Ascending aorta (tissue), 2 donors: ENCODE measurements around the gene PHF5A. TPM values are rescaled to one million over a fixed set of nuclear protein-coding genes. Genes with fewer than 3 reads are reported as not detected.

Source experiments
- DNase-seq, 2 donors: peaks; one replicate each; pipeline ENCODE4 v3.0.0-alpha.2; 2019; ENCODE audit warnings: low spot score in 2 of 2
- H3K27ac ChIP-seq, 2 donors: fragments of 200-600 bp; sonication (generic); one replicate each; pipeline ENCODE4 v1.5.1; 2016 to 2017; ENCODE audit warnings: mild to moderate bottlenecking in 1 of 2
- H3K27me3 ChIP-seq: fragments of 200-600 bp; sonication (generic); one replicate; pipeline ENCODE4 v1.5.1; 2017
- H3K36me3 ChIP-seq, 2 donors: fragments of 200-600 bp; sonication (generic); one replicate each; pipeline ENCODE4 v1.5.1; 2016
- H3K4me1 ChIP-seq, 2 donors: fragments of 200-600 bp; sonication (generic); one replicate each; pipeline ENCODE4 v1.5.1; 2016 to 2017; ENCODE audit warnings: mild to moderate bottlenecking in 1 of 2
- H3K4me3 ChIP-seq, 2 donors: fragments of 200-600 bp; sonication (generic); one replicate each; pipeline ENCODE4 v1.5.1; 2016 to 2017; ENCODE audit warnings: mild to moderate bottlenecking in 1 of 2
- H3K9me3 ChIP-seq, 2 donors: fragments of 200-600 bp; sonication (generic); one replicate each; pipeline ENCODE4 v1.5.1; 2016
- intact Hi-C: fragments of 100-400 bp; cut with DNase I; formaldehyde crosslinking; loops from one replicate; pipeline ENCODE4 v1.15.1; 2023
- total RNA-seq: library from RNA; depleted of rRNA; stranded (reverse); fragments of >200 nt; gene quantifications from one replicate; pipeline ENCODE4 v1.1.0, GENCODE V29; 2016
- TF ChIP-seq, protein P1 (sequence below), 3 experiments: fragments of 200-600 bp in 2 of 3; fragments of 450-650 bp in 1 of 3; sonication (generic) in 2 of 3; IDR thresholded peaks; one replicate each; pipeline ENCODE4 v1.5.1; 2016 to 2019; ENCODE audit warnings: antibody characterized with exemption in 3 of 3, mild to moderate bottlenecking in 1 of 3, moderate library complexity in 1 of 3

PHF5A gene
- total RNA-seq, 1 donor from 2014 or later: 4.8 TPM

DNA sequence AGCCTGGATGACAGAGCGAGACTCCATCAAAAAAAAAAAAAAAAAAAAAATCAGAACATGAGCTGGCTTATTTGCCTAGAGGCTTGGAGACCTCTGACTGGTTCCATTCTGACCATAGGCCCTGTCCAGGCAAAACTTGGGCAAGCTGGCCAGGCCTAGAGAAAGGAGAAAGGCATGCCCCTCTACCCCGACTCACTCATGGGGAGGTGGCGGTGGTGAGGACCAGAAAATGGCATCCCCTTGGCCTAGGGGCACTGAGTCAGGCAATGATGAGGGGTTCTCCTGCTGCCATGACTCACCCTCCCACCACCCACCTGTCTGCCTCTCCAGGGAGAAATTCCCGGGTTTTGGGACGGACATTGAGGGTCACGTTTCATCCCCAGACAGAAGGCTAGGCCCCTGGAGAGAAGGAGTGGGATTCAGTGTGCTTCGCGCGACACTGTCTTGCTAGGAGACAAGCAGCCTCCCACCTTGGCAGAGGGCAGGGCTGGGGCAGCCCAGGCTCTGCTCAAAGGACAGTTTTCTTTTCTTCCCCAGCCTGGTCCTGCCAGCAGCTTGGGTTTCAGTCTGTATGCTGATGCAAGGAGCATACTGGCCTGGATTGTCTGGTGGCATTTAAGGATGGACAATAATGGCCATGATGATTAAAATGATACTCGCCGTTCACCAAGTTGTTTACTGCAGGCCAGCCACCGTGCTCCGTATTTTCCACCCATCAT, 39.1 kb downstream of the PHF5A start:
- Histone ChIP-seq H3K36me3 (peaks cover 36 to 59% of the 10 kb centered on the region in 2 donors), H3K9me3 (no peaks in the 10 kb centered on the region), H3K4me1 (peaks cover 0 to 5% of the 10 kb centered on the region in 2 donors), H3K27ac (peak overlapping the region in 1 of 2 donors; percentile 2), H3K27me3 (no peaks in the 10 kb centered on the region), H3K4me3 (no peak overlapping the region)
- intact Hi-C loops: loop anchor here (2.0 kb wide), 1 partner anchor 69 kb away; no protein-coding TSS in a partner anchor
- DNase-seq: no peak
- TF ChIP-seq, protein P1, sequence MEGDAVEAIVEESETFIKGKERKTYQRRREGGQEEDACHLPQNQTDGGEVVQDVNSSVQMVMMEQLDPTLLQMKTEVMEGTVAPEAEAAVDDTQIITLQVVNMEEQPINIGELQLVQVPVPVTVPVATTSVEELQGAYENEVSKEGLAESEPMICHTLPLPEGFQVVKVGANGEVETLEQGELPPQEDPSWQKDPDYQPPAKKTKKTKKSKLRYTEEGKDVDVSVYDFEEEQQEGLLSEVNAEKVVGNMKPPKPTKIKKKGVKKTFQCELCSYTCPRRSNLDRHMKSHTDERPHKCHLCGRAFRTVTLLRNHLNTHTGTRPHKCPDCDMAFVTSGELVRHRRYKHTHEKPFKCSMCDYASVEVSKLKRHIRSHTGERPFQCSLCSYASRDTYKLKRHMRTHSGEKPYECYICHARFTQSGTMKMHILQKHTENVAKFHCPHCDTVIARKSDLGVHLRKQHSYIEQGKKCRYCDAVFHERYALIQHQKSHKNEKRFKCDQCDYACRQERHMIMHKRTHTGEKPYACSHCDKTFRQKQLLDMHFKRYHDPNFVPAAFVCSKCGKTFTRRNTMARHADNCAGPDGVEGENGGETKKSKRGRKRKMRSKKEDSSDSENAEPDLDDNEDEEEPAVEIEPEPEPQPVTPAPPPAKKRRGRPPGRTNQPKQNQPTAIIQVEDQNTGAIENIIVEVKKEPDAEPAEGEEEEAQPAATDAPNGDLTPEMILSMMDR (IDR thresholded peaks at IDR 0.05): no peak

DNA sequence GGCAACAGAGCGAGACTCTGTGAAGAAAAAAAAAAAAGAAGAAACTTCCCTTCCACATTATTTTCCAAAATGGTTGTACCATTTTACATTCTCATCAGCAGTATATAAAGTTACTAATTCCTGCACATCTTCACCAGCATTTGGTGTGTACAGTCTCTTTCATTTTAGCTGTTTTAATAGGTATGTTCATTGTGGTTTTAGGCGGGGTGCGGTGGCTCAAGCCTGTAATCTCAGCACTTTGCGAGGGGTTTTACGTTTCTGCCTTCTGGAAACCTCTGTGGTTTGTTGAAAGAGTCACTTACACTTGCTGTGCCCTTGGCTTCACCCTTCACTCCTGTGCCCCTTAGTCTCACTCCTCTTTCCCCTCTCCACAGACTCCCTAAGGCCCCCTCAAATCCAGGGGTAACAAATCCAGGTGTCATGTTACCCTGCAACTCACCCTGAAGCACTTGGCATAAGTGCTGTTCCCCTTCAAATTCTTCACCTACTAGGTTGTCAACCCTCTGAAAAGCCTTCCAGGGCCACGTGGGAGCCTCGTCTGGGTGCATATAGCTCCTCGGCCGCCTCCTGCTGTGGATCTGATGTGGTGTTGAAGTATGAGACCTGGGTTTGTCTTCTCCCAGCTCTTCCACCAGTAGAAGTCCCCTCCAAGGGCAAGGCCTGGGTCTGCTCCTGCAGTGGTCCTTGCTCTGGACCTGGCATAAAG, 42.7 kb downstream of the PHF5A start:
- no peaks in the 10 kb centered on the region for H3K27me3 ChIP-seq
- peaks cover 17 to 44% of the 10 kb centered on the region in 2 donors for H3K36me3 ChIP-seq
- H3K4me3 ChIP-seq: no peak overlapping the region
- H3K4me1 ChIP-seq: no peaks in the 10 kb centered on the region
- no peaks in the 10 kb centered on the region for H3K9me3 ChIP-seq
- H3K27ac ChIP-seq: no peak overlapping the region
- intact Hi-C loops: no loop called here
- TF ChIP-seq, protein P1 (IDR thresholded peaks at IDR 0.05): no peak
- no peak for DNase-seq

DNA sequence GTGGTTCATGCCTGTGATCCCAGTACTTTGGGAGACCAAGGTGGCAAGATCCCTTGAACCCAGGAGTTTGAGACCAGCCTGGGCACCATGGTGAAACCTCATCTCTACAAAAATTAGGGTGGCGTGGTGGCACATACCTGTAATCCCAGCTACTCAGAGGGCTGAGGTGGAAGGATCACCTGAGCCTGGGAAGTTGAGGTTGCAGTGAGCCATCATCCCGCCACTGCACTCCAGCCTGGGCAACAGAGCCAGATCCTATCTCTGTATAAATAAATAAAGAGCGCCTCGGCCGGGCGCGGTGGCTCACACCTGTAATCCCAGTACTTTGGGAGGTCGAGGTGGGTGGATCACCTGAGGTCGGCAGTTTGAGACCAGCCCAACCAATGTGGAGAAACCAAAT, 49.8 kb downstream of the PHF5A start:
- H3K27me3 ChIP-seq: no peaks in the 10 kb centered on the region
- peaks cover 6 to 7% of the 10 kb centered on the region in 2 donors for H3K36me3 ChIP-seq
- intact Hi-C loops: loop anchor here (1.0 to 2.0 kb wide), 3 partner anchors 14 to 50 kb away; partner anchors contain the start of genes ACO2 and PHF5A
- no peaks in the 10 kb centered on the region for H3K9me3 ChIP-seq
- peak overlapping the region; percentile 96 to 99 for H3K27ac ChIP-seq
- peaks cover 6 to 29% of the 10 kb centered on the region in 2 donors for H3K4me1 ChIP-seq
- DNase-seq: no peak
- no peak overlapping the region for H3K4me3 ChIP-seq
- TF ChIP-seq, protein P1 (IDR thresholded peaks at IDR 0.05): no peak

DNA sequence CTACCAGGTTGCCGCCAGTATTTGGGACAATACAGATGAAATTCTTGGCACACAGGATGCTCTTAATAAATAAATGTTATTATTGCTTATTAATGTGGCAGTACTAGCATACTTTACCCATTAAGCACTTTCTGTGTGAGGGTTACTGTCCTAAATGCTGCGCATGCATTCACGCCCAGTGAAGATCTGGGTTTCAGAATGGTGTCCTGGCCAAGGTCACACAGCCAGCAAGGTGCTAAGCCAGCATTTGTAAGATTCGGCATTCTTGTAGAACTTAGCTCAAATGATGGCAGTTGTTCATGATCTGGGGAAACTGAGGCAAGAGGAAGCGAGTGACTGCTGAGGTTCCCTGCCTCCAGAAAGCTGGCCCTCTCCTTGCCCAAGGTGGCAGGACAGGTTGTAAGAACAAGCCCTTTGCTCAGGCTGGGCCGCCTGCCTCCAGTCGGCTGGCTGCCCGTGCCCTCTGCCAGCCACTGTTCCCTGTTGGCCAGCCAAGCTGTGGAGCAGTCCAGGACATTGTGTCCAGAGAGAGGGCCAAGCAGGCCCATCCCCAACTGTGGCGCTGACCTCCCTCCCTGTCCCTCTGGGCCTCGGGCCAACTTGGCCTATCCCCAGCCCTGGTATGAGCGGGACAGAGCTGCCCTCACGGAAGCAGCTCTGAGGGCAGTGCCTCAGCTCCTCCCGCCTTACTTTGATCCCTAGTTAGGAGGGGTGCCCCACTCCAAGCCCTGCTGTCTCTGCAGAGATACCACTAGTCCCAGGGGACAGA, 50.7 kb downstream of the PHF5A start:
- peak overlapping the region; percentile 25 to 32 for H3K4me3 ChIP-seq
- H3K4me1 ChIP-seq: peaks cover 8 to 34% of the 10 kb centered on the region in 2 donors
- H3K9me3 ChIP-seq: no peaks in the 10 kb centered on the region
- TF ChIP-seq, protein P1 (IDR thresholded peaks at IDR 0.05): peak in 1 of 3 experiments; percentile 6
- peak overlapping the region; percentile 96 to 99 for H3K27ac ChIP-seq
- no peaks in the 10 kb centered on the region for H3K27me3 ChIP-seq
- intact Hi-C loops: loop anchor here (1.0 to 2.0 kb wide), 3 partner anchors 14 to 51 kb away; partner anchors contain the start of genes ACO2 and PHF5A
- H3K36me3 ChIP-seq: no peaks in the 10 kb centered on the region
- peak; percentile 85 to 98 for DNase-seq

DNA sequence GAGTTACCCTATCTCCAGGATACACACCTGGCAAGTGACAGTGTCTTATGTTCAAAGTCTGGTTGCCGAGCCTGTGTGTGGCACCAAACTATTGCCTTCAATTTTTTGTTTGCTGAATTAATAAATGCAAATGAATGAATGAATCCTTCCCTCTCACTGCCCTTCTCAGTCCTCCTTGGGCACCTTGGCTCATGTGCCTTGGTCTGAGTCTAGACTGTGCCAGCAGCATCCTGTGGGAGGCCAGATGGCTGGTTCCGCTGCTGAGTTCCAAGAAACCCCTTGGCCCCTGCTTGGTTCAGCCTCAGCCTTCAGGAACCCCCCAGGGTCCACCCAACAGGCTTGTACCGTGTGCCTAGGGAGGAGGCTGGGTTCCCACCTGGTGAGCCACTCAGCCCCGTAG, 52.9 kb downstream of the PHF5A start:
- H3K4me1 ChIP-seq: peaks cover 18 to 56% of the 10 kb centered on the region in 2 donors
- H3K9me3 ChIP-seq: no peaks in the 10 kb centered on the region
- no peaks in the 10 kb centered on the region for H3K36me3 ChIP-seq
- TF ChIP-seq, protein P1 (IDR thresholded peaks at IDR 0.05): no peak
- no peak for DNase-seq
- no peaks in the 10 kb centered on the region for H3K27me3 ChIP-seq
- H3K27ac ChIP-seq: peak overlapping the region; percentile 96 to 99
- intact Hi-C loops: no loop called here
- peak overlapping the region in 1 of 2 donors; percentile 69 for H3K4me3 ChIP-seq
